B cell (primary cell): Measurements from ENCODE around the gene CRB1. TPM values are rescaled to one million over a fixed set of nuclear protein-coding genes. Genes with fewer than 3 reads are reported as not detected.

ENCODE experiments used
- ATAC-seq: fragments of 200-7000 bp; cut with Tn5 transposase; one replicate; pipeline ENCODE4 v1.10.0; 2021; ENCODE audit warnings: low read depth, mild to moderate bottlenecking, moderate number of reproducible peaks, moderate library complexity
- CTCF ChIA-PET: fragments of 350-600 bp; sonication (Branson Sonifier 250); formaldehyde crosslinking; loops from one replicate; lab custom pipeline; 2021; ENCODE audit warnings: antibody characterized with exemption, inconsistent platforms; lab: Charles Lee
- POLR2A ChIA-PET: fragments of 350-600 bp; sonication (Branson Sonifier 250); formaldehyde crosslinking; loops from one replicate; lab custom pipeline; 2021; ENCODE audit warnings: antibody characterized with exemption; lab: Charles Lee
- DNase-seq: peaks from one replicate; pipeline ENCODE4 v3.0.0; 2013
- H2AFZ ChIP-seq: 2 replicates; pipeline ENCODE4 v1.6.1; 2012; ENCODE audit warnings: mild to moderate bottlenecking, low read depth, low read length; ENCODE audit not compliant: insufficient read depth, poor library complexity, severe bottlenecking
- H3K27ac ChIP-seq, 2 donors: 1 replicate in 1 of 2; 2 replicates in 1 of 2; pipeline ENCODE4 v1.5.1; 2012 to 2013; ENCODE audit warnings: low read length in 2 of 2, mild to moderate bottlenecking in 2 of 2, moderate library complexity in 1 of 2
- H3K27me3 ChIP-seq, 4 experiments: fragments of 200-600 bp in 1 of 4; sonication (generic) in 1 of 4; replicated peaks in 1 of 4; 1 replicate in 2 of 4; 2 replicates in 2 of 4; pipeline versions ENCODE4 v1.6.1 to v1.7.0; 2013 to 2016; ENCODE audit warnings: low read length in 3 of 4, mild to moderate bottlenecking in 2 of 4, mixed read lengths in 1 of 4, moderate library complexity in 1 of 4; ENCODE audit not compliant: insufficient read depth in 4 of 4, control insufficient read depth in 3 of 4; ENCODE audit errors: control extremely low read depth in 1 of 4
- H3K36me3 ChIP-seq, 2 experiments: replicated peaks in 1 of 2; 1 replicate in 1 of 2; 2 replicates in 1 of 2; pipeline versions ENCODE4 v1.6.1 to v1.7.1; 2013; ENCODE audit warnings: low read length in 1 of 2; ENCODE audit not compliant: insufficient read depth in 2 of 2, control insufficient read depth in 1 of 2; ENCODE audit errors: control extremely low read depth in 1 of 2, extremely low read depth in 1 of 2
- H3K4me1 ChIP-seq, 2 donors: fragments of 200-600 bp in 1 of 2; sonication (generic) in 1 of 2; 1 replicate in 1 of 2; 2 replicates in 1 of 2; pipeline versions ENCODE4 v1.5.1 to v1.6.1; 2013 to 2017; ENCODE audit warnings: low read length in 2 of 2; ENCODE audit not compliant: control insufficient read depth in 2 of 2, insufficient read depth in 2 of 2
- H3K4me2 ChIP-seq: replicated peaks from 2 replicates; pipeline ENCODE3; 2012; ENCODE audit warnings: mild to moderate bottlenecking, low read depth, low read length; ENCODE audit not compliant: poor library complexity, severe bottlenecking
- H3K4me3 ChIP-seq, 5 experiments: fragments of 200-600 bp in 1 of 5; sonication (generic) in 1 of 5; 1 replicate in 3 of 5; 2 replicates in 2 of 5; pipeline versions ENCODE4 v1.5.1 to v1.7.0; 2011 to 2016; ENCODE audit warnings: low read length in 4 of 5, mild to moderate bottlenecking in 4 of 5, low read depth in 2 of 5, control low read depth in 1 of 5, moderate library complexity in 1 of 5; ENCODE audit not compliant: insufficient read depth in 1 of 5; ENCODE audit errors: control extremely low read depth in 1 of 5, extremely low read depth in 1 of 5
- H3K79me2 ChIP-seq: fragments of 200-600 bp; sonication (generic); one replicate; pipeline ENCODE4 v1.6.0; 2016; ENCODE audit warnings: low read length; ENCODE audit not compliant: control insufficient read depth, insufficient read depth
- H3K9ac ChIP-seq: fragments of 200-600 bp; sonication (generic); 2 replicates; pipeline ENCODE4 v1.6.1; 2017; ENCODE audit warnings: mild to moderate bottlenecking, low read length, moderate library complexity
- H3K9me3 ChIP-seq, 3 donors: one replicate each; pipeline versions ENCODE4 v1.6.1 to v1.7.1; 2013; ENCODE audit warnings: low read length in 2 of 3; ENCODE audit not compliant: control insufficient read depth in 2 of 3, insufficient read depth in 1 of 3; ENCODE audit errors: control extremely low read depth in 1 of 3
- H4K20me1 ChIP-seq: 2 replicates; pipeline ENCODE4 v1.6.0; 2012; ENCODE audit warnings: mild to moderate bottlenecking, low read length; ENCODE audit not compliant: insufficient read depth, control insufficient read depth, poor library complexity, severe bottlenecking
- H3K27ac Mint-ChIP-seq: one replicate; pipeline ENCODE4 v1.8.0; 2021; ENCODE audit warnings: mixed read lengths
- H3K27me3 Mint-ChIP-seq: one replicate; pipeline ENCODE4 v1.8.0; 2021; ENCODE audit warnings: mixed read lengths
- H3K4me1 Mint-ChIP-seq: one replicate; pipeline ENCODE4 v1.8.0; 2021; ENCODE audit warnings: mixed read lengths
- H3K4me3 Mint-ChIP-seq: one replicate; pipeline ENCODE4 v1.8.0; 2021; ENCODE audit warnings: mixed read lengths
- H3K9me3 Mint-ChIP-seq: one replicate; pipeline ENCODE4 v1.8.0; 2022; ENCODE audit warnings: mixed read lengths; ENCODE audit not compliant: insufficient read depth
- EZH2 ChIP-seq: IDR thresholded peaks from 2 replicates; pipeline ENCODE4 v1.6.1; 2012; ENCODE audit warnings: borderline replicate concordance, low read depth, mild to moderate bottlenecking, moderate library complexity, low read length; ENCODE audit not compliant: insufficient read depth, poor library complexity, severe bottlenecking
- WGBS: methylation state at CpG from one replicate; pipeline ENCODE4 v1.1.5; 2013; ENCODE audit warnings: missing lambda C conversion rate; ENCODE audit not compliant: insufficient coverage; 5-methylcytosine and 5-hydroxymethylcytosine counted together
- intact Hi-C: fragments of 100-400 bp; cut with micrococcal nuclease; formaldehyde crosslinking; loops from one replicate; pipeline ENCODE4 v1.10.0; 2022
- polyA plus RNA-seq: library from polyadenylated mRNA; depleted of rRNA; stranded (reverse); fragments of >200 nt; gene quantifications from 2 replicates; pipeline ENCODE4 v1.2.3, GENCODE V29; 2012
- total RNA-seq, 2 donors: library from RNA; stranded (reverse); fragments of 120-200 nt in 1 of 2; gene quantifications; 1 replicate in 1 of 2; 2 replicates in 1 of 2; pipeline versions ENCODE4 v1.2.3 to v1.2.4, GENCODE V29; 2013 to 2022
- TF ChIP-seq, protein P1 (sequence below): fragments of 200-600 bp; IDR thresholded peaks from one replicate; pipeline ENCODE4 v1.8.0; 2022; ENCODE audit warnings: antibody characterized with exemption, mild to moderate bottlenecking

The CRB1 gene
- total and polyA plus RNA-seq, 2 donors (not counting 1 experiment from before 2014, with no cell fraction given) = 0.15 TPM; not detected in 1

DNA sequence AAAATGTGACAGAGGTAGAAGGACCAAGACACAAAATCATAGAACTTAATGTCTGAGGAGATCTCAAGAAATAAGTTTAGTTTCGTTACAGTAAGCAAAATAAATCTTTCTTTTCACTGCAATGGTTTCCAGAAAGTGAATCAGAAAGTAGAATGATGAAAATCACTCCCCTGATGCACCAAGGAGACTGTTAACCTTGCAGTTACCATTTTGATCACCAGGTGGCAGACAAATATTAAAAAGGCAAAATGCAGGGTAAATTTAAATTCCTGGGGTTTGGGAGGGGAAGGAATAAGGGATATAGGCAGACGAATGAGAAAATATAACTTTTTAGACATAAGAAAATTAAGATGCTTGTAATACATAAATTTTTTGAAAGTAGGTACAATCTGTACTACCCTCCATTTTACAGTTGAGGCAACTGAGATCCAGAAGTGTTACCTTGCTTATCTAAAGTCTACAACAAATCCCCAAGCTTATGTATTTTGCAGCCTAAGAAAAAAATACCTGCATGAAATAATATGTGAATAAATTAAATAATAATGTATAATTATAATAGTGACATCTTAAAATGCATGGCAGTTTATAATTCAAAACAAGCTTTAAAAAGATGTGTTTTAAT, 253.2 kb downstream of the CRB1 start:
- WGBS = no CpG with 5 or more reads among the region's 2 CpGs
- Histone ChIP-seq H3K27me3 (no peaks in the 10 kb centered on the region), H3K4me3 (no peak overlapping the region), H3K4me1 (no peaks in the 10 kb centered on the region), H3K27ac (no peak overlapping the region), H3K4me2 (no peak overlapping the region), H3K9ac (no peak overlapping the region), H3K36me3 (no peaks in the 10 kb centered on the region), H2AFZ (no peak overlapping the region), H4K20me1 (no peaks in the 10 kb centered on the region), H3K79me2 (no peaks in the 10 kb centered on the region), H3K9me3 (no peaks in the 10 kb centered on the region)
- Mint-ChIP-seq H3K4me1 (no peaks in the 10 kb centered on the region), H3K9me3 (no peaks in the 10 kb centered on the region), H3K27ac (no peak overlapping the region), H3K4me3 (no peak overlapping the region), H3K27me3 (no peaks in the 10 kb centered on the region)
- ATAC-seq = peak; percentile 49
- DNase-seq = peak; percentile 54
- ChIA-PET CTCF (interaction anchor here (0.8 to 3.4 kb wide), 13 partner anchors 9 to 944 kb away, joined by 3 to 21 read pairs (median 3); no protein-coding TSS in a partner anchor), POLR2A (no interaction called here)
- intact Hi-C loops = loop anchor here (1.0 to 2.0 kb wide), 3 partner anchors 348 to 944 kb away; no protein-coding TSS in a partner anchor
- TF ChIP-seq, protein P1, sequence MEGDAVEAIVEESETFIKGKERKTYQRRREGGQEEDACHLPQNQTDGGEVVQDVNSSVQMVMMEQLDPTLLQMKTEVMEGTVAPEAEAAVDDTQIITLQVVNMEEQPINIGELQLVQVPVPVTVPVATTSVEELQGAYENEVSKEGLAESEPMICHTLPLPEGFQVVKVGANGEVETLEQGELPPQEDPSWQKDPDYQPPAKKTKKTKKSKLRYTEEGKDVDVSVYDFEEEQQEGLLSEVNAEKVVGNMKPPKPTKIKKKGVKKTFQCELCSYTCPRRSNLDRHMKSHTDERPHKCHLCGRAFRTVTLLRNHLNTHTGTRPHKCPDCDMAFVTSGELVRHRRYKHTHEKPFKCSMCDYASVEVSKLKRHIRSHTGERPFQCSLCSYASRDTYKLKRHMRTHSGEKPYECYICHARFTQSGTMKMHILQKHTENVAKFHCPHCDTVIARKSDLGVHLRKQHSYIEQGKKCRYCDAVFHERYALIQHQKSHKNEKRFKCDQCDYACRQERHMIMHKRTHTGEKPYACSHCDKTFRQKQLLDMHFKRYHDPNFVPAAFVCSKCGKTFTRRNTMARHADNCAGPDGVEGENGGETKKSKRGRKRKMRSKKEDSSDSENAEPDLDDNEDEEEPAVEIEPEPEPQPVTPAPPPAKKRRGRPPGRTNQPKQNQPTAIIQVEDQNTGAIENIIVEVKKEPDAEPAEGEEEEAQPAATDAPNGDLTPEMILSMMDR = peak; percentile 84
- TF ChIP-seq EZH2 = no peak

DNA sequence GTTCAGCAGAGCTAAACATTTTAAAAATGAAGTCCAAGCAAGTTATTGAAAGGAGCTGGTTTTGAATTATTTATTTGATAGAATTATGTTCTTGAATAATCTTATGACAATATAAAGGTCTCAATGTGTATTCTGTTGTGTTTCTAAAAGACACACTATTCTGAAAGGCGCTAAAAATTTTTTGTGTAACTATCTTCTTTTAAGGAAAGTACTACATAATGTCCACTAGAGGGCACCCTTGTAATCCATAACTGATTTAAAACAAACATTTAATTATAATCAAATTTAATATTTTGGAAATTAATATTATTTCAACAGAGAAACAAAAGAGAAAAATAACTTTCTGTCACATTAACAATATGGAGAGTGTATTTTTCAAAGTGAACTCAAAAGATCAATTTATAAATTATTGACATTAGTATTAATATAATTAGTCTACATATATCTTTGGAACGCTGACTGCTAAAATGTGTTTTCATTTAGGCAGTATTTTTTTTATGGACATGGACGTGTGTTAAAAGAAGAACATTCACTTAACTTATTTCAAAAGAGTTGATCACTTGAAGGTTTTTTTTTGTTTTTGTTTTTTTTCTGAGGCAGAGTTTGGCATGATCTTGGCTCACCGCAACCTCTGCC, 258.8 kb downstream of the CRB1 start:
- no peaks in the 10 kb centered on the region for H3K9me3 ChIP-seq
- intact Hi-C loops = loop anchor here (1.0 to 5.0 kb wide), 3 partner anchors 341 to 397 kb away; no protein-coding TSS in a partner anchor
- no peak overlapping the region for H3K4me2 ChIP-seq
- ChIA-PET CTCF (interaction anchor here (0.9 to 2.6 kb wide), 15 partner anchors 9 to 940 kb away, joined by 3 to 31 read pairs (median 6); partner anchors contain the start of gene LHX9), POLR2A (no interaction called here)
- no peaks in the 10 kb centered on the region for H3K27me3 ChIP-seq
- Mint-ChIP-seq H3K9me3 (no peaks in the 10 kb centered on the region), H3K4me1 (no peaks in the 10 kb centered on the region), H3K4me3 (no peak overlapping the region), H3K27ac (no peak overlapping the region), H3K27me3 (no peaks in the 10 kb centered on the region)
- no peaks in the 10 kb centered on the region for H3K4me1 ChIP-seq
- no CpG with 5 or more reads among the region's 4 CpGs for WGBS
- H3K4me3 ChIP-seq = no peak overlapping the region
- no peak overlapping the region for H3K9ac ChIP-seq
- TF ChIP-seq, protein P1 = peak; percentile 87
- no peak for TF ChIP-seq EZH2
- no peaks in the 10 kb centered on the region for H4K20me1 ChIP-seq
- peak; percentile 48 for DNase-seq
- ATAC-seq = no peak
- no peak overlapping the region for H2AFZ ChIP-seq
- no peaks in the 10 kb centered on the region for H3K79me2 ChIP-seq
- no peaks in the 10 kb centered on the region for H3K36me3 ChIP-seq
- H3K27ac ChIP-seq = no peak overlapping the region
